Hematopoietic multipotent progenitor cell treated with erythropoietin and hydrocortisone succinate and interleukin-3 and kit ligand, for 8 days (in vitro differentiated cells): ENCODE measurements around the gene CLEC5A.
"Not testable (repeated sequence)": the region's sequence is repeated elsewhere in the genome, so short reads cannot be mapped to it uniquely, and the experiment has no call there.

ENCODE experiments used
- DNase-seq: peaks from one replicate; pipeline ENCODE4 v3.0.0-alpha.2; 2015

The CLEC5A gene

DNA sequence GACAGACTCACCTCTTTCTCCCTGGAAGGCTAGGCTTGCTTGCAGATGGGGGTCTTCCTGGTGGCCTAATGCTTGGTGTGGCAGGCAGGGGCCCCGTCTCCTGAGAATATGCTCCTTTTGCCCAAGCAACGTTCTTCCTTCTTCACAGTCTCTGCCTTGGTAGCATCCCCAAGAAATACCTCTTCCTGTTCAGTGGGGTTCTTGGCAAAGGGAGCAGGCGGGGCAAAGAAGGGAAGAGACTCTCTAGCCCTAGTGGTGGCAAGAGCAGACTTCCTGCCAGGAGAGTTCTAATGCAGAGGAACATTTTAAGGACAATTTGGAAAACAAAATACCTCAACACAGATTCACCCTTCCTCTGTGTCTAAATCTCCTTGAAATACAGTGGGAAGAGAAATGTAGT, at the start of gene CLEC5A:
Gene CLEC5A (minus strand): TSS at position 179 of the 400 bp plus-strand sequence. CDS start 682 bp downstream, outside the sequence.
- no peak for DNase-seq

DNA sequence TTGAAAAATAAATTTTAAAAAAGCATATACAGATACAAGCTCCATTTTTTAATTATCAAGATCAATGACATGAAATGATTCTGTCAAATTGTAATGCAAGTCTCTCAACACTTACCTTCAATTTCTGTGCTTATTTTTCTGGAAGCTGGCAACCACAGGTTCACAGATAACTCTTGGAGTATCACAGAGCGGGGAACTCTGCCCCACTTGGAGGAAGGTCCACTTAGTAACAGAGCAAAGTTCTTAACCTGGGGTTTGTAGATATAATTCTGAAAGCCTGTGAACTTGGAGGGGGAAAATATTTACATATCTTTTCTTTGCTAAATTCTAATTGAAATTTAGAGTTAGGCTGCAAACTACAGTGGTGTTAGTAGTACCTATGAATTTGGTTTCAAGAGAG, 46.6 kb upstream of the CLEC5A start:
- DNase-seq, result no peak

DNA sequence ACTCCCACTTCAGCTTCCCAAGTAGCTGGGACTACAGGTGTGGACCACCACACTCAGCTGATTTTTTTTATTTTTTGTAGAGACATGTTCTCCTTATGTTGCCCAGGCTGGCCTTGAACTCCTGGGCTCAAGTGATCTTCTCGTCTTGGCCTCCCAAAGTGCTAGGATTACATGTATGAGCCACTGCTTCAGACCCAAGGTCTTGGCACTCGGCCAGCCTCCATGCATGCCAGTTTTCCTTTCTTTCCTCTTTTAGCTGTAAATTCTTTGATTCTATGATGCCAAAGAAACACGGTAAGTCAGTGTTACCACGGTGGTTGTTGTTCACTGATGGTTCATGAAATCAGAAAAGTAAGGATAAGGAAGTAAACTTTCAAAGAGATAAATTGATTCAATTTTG, 45.9 kb upstream of the CLEC5A start:
- DNase-seq, result no peak

DNA sequence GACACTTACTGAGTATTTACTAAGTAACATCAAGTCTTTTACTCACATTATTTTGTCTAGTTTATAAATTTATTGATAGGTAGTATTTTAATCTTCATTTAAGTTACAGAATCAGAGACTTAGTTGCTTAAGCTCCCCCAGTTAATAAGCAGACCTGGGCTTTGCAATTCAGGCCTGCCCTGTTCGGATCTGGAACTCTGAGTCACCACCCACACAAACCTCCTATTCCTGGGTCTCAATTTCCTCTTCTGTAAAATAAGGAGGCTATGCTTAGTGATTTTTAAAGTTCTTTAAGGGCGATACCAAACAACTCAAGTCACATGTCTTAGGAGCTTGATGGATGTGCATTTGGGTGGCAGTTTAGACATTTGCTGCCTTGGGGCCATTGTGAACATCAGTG, 45.4 kb upstream of the CLEC5A start:
- DNase-seq, result no peak

DNA sequence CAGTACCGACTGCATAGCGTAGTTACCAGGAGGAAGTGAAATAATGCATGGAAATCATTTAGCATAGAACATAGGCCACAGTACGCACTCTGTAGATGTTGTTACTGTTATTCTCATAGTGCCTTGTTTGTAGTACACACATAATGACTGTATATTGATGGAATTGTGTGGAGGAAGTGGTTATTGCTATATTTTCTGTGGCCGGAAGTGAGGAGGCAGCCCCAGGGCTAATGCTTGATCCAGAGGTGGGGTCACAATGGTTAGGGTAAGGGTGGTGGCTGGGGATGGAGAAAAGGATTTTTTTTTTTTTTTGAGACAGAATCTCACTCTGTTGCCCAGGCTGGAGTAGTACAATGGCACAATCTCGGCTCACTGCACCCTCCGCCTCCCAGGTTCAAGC, 44.4 kb upstream of the CLEC5A start:
- DNase-seq, result no peak

DNA sequence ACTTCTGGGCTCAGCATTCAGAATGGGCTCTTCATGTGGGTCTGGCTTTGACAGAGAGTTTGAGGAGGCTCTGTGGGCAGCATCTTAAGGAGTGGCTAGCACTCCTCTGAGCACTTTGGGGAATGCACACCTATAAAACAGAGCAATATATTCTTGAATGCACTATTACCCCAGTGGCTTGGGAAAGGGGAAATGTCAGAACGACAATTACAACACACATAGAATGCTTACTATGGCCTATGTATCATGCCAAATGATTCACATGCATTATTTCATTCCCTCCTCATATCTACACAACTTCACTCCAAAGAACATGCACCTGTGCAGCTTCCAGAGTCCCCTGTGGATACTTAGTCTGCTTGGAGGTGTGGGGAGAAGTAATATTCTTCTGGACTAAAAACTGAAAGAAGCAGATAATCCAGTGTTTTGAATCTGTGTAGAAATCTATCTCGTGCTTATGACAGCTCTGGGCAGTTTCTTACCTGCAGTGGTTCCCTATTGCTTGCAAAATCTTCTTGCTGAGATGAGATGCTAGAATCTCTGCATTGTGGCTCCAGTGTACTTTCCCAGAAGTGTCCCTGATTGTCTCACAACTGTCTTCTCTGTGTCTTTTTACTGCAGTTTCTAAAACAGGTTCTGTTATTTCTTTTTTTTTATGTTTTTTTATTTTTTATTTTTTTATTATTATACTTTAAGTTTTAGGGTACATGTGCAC, 43.4 kb upstream of the CLEC5A start:
- no peak for DNase-seq

DNA sequence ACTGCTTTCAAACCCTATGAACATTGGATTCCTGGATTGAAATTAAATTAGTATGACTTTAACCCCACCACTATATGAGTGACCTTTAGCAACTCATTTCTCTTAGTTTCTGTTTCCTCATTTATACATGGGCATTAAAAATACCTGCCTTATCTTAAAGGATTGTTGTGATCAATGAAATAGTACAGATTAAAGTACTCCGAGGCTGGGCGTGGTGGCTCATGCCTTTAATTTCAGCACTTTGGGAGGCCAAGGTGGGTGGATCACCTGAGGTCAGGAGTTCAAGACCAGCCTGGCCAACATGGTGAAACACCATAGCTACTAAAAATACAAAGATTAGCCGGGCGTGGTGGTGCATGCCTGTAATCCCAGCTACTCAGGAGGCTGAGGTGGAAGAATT, 41.0 kb upstream of the CLEC5A start:
- DNase-seq, result not testable (repeated sequence)

DNA sequence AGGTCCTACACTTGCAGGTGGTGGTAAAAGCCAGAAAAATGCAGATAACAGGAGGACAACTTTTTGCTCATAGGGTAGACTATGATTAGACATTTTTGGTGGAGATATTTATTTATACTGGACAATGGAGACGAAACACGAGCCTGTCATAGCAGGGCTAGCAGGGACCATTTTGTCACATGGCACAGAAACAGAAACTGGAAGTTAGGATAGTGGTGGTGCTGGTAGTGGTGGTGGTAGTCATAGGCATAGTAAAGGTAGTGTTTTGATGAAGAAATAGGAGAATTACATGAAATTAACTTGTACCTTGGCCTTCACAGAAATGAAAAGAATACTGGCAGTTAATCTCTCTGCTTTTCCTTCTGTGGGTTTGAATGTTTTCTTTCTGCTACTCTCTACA, 40.1 kb upstream of the CLEC5A start:
- no peak for DNase-seq

DNA sequence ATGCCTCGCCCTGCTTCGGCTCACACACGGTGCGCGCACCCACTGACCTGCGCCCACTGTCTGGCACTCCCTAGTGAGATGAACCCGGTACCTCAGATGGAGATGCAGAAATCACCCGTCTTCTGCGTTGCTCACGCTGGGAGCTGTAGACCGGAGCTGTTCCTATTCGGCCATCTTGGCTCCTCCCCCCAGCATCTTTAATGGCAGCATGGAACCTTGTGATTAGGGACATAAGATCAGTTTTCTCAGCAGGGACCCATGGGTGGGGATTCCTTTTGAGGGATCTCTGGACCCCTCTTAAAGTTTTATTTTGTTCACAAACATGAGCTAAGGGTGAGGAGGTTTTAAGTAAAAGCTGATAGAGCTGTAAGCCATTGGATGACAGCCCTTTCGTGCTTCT, 39.2 kb upstream of the CLEC5A start:
- DNase-seq, result not testable (repeated sequence)

DNA sequence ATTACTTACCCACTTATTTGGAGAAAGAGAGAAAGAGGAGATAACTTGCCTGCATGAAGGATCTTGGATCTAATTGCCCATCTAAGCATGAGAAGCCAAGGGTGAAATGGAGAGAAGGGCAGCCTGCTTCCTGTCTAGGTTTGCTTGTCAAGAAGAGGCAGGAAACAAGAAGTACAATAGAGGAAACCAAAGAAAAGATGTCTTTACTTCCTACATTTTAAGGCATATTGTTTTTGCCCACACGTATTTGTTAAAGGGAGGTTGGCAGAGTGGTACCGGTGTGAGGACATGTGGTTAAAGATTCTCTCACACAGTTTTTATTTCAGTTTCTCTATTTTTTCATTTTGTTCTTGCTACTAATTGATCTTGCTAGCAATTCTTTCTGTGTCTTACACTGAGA, 32.8 kb upstream of the CLEC5A start:
- no peak for DNase-seq

DNA sequence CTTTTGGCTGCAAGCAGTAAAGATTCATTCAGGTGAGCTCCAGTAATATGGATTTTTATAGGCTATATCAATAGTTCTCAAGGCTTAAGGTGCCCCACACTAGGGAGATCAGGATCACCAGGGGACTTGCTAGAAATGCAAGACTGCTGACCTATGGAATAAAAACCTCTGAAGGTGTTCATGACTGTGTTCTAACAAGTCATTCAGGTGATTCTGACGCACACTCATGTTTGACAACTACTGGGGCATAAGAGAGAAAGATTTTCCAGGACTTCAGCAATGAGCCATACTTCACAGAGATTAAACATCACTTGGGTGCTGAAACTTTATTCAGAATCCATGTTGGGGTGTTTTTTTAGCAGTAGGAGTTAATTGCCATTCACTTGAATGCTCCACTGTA, 31.6 kb upstream of the CLEC5A start:
- no peak for DNase-seq

DNA sequence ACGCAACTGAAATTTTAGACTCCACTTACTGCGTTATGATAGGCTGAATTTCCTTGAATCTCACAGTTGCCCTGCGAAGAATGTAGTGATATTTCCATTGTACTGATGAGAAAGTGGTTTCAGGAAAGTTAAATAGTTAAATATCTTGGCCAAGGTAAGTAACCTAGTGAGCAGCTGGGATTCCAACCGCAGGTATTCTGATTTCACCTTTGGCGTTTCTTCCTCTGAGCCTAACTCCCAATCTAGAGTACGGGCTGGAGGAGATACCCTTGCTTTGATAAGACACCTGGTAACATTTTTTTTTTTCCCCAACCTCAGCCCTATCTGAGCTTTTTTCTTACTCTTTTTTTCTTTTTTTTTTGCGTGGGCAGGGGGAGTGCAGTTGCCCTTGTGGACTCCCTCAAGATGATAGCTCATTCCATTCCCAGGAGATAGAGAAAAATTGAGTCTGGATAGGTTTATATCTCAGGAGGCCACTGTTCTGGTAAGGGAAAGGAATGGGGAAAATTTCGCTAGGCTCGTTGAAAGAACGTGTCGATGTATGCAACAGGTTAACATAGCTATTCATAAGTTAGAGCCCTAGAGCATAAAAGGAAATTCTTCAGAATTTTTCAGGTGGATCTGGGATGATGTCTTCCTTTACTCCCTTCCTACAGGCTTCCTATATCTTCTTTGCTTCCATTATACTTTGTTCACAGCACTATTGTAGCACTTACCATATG, 29.9 kb upstream of the CLEC5A start:
- DNase-seq, result no peak

DNA sequence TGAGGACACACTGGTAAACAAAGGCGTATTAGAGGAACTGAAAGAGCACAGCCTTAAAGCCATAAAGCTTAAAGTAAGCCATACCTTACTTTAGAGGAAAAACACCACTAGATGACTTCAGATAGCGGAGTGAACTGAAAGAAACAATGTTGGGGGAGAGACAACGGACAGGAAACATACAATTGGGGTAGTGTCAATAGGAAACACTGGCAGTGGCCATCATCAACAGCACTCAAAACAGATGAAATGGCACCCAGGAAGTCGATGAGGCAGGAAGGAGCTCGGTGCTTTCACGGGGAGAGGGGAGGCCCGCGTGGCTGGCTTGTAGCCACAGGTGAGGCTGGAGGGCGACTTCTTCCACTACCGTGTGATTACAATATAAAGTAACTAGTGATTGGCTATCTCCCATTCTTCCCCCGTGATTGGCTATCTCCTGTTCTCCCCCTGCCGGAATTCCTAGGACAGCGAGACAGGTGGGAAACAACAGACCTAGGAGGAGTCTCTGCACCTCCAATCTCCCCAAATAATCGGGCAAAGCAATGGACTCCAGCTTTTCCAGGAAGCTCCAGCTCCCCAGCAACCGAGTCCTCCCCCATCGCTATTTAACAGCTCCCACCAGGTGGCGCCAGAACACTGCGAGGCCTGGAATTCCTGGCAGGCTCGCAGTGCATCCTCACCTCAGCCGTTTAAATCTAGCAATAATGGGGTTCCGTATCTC, 29.2 kb upstream of the CLEC5A start:
- DNase-seq, result peak; percentile 67

DNA sequence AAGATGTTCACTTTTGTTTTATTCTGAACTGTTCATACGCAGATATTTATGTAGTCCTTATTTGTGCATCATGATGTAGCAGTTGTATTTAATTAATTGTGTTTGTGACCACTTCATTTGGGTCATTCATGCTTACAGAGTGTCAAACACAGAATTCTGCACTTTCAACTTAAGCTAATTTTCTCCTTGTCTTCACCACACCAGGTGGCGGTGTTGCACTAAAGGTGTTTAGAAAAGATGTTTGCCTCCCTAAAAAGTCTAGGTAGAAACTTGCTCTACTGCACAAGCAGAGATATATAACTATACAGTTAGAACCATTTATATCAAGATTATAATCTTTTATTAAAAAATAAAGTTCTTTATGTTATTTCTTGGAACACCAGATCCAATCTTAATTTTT, 28.1 kb upstream of the CLEC5A start:
- DNase-seq, result no peak

DNA sequence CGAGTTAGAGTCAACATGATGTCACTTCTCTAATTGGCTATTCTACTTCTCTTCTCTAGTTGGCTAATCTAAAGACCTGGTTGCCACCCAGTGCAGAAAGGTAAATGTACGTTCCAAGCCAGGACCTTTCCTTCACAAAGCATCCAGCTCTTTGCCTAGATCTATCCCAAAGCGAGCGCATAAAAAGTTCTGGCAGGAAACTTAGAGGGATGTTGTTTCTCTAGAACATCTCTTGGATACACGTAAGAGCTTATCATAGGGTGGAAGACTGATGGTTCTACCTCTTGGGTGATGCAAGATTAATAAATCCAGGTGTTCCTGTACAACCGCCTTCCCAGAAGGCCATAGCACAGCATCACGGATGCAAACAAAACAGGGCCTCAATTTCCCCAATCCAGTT, 26.9 kb upstream of the CLEC5A start, which contains the start of gene TAS2R38:
Gene TAS2R38 (minus strand): TSS at position 101 of the 400 bp plus-strand sequence. CDS start 84 bp downstream, at position 17.
- no peak for DNase-seq

DNA sequence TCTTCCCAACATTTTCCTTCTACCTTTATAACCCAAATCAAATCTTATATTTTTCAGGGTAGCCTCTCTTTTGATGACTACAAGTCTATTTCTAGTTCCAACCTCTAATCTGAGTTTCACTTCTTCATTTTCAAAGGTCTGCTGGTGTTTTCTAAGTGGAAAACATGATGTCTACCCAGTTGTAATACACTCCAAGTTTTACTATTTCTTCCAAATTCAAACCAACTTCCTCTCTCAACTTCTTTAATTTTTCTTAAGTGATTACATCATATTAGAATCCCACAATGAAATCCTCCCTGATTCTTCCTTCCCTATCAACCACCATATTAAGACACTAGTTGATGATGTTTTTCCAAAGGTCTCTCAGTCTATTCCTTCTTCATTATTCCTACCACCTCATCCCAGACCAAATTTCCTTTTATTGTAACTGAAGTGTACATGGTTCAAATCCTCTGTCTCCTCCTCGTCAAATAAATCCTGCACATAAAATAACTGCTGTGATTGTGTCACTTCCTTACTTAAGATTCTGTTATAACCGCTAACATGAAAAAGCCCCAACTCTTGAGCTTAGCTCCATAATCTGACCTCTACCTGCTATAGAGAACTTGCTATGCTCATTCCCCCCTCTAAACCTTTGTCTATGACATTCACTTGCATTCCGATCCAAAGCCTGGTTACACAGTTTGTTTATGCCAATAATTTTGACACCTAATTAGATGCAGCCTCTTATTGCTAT, 14.1 kb upstream of the CLEC5A start:
- no peak for DNase-seq

DNA sequence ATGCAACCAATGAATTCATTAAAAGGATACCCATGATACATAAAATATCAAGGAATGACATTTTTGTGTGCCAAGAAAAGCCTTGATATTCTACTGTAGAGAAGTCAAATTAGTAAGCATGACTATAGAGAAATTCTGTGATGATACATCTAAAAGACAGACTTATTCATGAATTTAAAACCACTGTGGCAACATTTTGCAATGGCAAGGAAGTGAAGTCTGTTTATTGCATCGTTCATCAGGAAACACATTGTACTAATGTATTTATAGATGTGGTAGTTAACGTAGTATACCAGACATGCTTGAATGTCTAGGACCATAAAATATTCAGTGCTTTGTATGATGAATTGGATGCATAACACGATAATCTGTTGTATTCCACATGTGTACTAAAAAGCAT, 9.3 kb upstream of the CLEC5A start:
- DNase-seq, result peak; percentile 8

DNA sequence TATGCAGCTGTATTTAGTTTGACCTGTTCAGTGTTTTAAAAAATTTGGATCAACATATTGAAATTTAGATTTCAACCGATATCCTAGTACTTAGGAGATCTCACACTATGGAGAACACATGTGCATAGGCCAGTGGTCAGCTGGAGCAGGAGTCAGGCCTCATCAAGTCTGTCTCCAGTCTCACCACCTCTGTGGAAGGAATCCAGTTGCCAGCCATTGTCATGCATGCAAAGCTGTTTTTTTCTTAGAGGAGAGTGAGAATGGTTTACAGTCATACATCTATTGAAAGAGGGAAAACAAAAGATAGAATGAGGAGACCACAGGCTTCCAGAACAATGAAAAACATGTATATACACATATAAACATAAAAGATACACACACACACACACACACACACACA, 7.6 kb upstream of the CLEC5A start:
- no peak for DNase-seq

DNA sequence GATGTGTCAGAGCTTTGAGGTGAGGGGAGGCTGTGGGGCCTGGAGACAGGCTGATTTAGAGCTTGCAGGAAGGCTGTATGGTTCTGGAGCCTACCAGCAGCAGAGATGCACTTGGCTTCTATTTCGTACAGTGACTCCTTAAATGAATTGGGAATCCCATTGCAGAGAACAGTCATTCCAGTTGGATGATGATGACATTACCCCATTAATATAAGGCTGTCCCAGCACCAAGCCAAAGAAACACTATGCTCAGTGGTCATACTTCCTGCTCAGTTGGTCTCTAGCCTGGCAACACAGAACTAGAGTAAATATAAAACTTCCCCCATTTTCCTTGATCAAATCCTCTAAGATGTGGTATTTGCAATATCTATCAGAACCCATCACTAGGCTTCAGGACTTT, 5.7 kb upstream of the CLEC5A start:
- no peak for DNase-seq

DNA sequence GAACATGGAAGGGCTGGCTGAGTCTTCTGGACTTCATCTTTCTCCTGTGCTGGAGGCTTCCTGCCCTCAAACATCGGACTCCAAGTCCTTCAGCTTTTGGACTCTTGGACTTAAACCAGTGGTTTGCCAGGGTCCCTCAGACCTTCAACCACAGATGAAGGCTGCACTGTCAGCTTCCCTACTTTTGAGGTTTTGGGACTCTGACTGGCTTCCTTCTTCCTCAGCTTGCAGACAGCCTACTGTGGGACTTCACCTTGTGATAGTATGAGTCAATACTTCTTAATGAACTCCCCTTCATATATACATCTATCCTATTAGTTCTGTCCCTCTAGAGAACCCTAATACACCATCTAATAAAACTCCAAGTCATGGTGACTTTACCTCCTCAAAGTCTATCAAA, 4.0 kb upstream of the CLEC5A start:
- DNase-seq, result no peak

DNA sequence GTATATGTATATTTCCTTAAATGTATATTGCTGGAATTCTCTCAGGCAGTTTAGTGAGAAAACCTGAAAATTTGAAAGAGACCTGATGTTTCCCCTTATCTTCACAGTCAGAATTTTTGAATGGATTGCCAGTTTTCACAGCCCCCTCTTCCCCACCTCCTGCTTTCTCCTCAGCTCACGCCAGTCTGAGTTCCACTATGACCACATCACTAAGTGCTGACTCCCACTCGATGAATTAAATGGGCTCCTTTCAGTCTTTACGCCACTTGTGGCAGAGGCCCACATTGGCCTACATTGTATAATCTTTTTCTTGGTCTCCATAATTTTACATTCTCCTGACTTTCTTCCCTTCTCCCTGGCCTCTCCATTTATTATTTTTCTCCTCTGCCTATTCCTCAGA, 3.1 kb upstream of the CLEC5A start:
- no peak for DNase-seq

DNA sequence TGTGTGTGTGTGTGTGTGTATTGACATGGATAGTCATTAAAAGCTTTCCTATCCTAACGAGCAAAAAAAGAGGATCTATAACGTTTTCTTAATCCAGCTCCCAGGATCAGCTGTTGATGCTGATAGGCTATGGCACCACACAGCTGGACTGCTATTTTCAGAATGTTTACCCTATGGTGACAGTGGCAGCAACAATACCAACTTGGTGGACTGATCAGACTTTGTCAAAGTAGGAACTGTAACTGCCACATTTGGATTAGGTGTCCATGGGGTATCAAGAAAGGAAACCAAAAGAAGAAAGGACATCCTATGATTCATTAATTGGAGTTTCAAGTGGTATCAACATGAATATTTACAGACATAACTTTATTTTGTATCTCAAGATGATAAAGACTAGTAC, 2.7 kb upstream of the CLEC5A start:
- no peak for DNase-seq

DNA sequence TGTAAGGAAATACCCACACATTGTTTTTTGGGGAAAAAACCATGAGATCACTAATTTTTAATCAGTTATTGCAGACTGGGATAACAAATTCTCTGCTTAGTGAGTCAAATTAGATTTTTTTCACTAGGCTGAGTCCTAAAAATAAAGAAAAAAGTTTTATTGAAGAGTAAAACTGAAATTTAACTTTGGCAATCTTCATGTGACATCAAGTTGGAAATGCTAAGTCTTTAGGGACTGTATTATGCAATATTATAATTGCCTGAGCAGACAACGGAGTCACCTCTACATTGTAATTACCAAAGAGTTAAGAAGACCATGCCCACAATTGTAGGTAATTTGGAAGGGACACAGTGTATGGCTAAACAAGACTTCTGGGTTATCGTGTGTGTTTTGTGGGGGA, 2.2 kb upstream of the CLEC5A start:
- DNase-seq, result no peak
